HG02588 (cell line): ENCODE data around the gene TP63.
A peak's percentile ranks its signal among the peaks of the same experiment; 100 is the strongest.

Experiments
- ATAC-seq: cut with Tn5 transposase; IDR thresholded peaks from one replicate; pipeline ENCODE4 v1.9.1; 2021; ENCODE audit warnings: mild to moderate bottlenecking, moderate library complexity; ENCODE audit not compliant: unreplicated experiment

Gene TP63

DNA sequence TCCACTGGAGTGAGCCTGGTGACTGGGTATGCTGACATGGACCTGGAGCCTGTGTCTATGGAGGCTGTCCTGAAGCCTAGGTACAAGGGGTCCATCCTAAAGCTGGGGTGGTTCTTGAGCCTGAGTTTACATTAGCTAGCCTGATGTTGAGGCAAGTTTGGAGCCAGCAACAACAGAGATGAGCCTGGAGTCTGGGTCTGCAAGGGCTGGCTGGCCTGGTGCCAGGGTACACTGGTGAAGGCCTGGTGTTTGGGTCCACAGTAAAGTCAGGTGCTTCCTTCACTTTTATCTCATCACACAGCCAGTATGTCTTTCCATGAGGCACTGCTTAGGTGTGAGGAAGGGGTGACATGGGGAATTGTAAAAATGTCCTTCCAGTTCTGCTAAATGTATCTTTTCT is 49.5 kb downstream of the TP63 start:
- no peak for ATAC-seq

DNA sequence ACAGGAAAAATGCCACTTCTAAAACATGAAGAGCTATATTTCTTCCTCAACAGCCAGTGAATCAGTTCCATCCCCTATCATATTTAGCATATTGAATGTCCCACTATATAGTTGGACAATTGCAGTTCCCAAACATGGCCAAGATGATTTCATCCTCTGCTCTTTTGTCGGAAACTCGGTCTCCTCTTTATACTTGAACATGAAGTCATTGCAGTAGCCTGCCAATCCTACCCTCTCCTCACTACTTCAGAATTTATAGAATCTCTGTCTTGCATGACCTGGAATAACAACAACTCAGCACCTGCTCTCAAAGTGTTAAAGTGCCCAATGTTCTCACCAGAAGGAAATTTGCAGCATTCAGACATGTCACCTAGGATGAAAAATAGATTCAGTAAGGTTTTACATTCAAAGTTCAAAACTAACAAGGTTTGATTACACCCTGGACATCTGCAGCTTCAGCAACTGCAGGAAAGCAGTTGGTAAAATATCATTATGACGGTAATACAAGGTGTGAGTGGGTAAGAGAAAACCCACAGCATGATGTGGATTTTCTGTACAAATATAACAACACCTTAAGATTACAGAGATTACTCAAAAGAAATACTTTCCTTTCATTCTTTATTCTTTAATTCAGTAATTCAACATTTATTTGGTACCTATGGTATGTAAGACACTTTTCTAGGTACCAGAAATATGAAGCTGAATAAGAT is 52.5 kb downstream of the TP63 start:
- no peak for ATAC-seq

DNA sequence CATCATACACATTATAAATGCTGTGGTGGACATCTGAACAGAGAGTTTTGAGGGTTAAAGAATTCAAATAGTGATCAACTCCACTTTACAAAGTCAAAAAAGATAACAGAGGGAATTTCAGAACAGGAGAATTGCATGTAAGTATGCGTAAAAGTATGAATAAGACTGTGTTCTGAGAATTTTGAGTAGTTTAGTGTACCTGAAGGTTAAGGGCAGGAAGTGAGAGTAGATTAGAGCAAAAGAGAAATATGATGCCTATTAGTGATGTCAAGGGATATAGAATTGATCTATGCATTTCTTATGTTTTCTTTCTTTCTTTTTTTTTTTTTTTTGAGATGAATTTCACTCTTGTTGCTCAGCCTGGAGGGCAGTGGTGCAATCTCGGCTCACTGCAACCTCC is 53.1 kb downstream of the TP63 start:
- no peak for ATAC-seq

DNA sequence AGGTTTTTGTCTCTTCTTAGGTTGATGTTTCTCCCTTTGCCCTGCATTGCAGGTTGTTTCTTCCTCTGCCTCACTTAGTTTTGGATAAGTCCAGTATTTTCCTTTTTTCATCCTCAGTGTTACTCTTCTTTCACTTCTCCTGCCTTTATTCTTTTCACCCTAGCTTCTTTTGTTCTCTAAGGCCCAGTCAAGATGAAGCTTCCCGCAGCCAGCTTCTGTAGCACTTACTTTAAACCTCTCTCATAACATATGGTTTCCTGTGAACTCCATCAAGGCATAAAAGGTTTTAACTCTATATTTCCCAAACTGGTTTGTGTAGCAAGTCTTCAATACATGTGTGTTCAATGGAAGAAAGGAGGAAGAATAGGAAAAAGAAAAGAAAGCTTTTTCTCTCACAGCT is 54.1 kb downstream of the TP63 start:
- ATAC-seq: no peak

DNA sequence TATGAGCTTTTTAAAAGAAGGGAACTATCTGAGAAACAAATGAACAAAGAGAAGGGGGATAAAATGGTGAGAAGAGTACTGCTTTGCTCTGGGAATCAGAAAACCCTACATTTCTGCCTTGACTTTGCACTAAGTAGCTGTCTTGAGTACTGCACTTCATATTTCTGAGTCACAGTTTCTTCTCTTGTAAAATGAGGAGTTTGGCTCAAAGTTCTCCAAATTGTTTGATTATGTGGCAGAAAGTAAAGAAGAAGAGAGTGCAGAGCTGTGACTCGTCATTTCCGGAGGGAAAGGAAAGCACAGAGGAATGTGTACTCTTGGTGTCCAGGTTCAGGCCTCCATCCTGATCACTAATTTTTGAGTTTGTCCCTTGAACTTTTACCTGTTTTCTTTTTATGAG is 54.7 kb downstream of the TP63 start:
- no peak for ATAC-seq

DNA sequence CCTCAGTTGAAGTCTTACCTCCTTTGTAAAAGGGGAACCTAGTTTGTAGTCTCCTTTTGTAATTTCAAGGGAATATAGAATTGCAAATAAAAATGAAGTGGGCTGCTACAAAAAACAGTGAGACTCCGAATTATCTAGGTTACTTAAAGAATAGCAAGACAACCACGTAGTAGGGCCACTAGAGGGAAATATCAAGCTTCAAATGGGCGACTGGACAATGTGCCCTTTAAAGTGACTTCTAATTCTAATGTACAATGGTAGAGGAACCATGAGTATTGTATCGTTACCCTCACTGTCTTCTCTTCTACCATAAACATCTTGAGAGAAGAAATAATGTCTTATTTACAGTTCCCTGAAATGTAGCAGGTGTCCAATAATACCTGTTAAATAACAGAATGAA is 56.3 kb downstream of the TP63 start:
- ATAC-seq: no peak

DNA sequence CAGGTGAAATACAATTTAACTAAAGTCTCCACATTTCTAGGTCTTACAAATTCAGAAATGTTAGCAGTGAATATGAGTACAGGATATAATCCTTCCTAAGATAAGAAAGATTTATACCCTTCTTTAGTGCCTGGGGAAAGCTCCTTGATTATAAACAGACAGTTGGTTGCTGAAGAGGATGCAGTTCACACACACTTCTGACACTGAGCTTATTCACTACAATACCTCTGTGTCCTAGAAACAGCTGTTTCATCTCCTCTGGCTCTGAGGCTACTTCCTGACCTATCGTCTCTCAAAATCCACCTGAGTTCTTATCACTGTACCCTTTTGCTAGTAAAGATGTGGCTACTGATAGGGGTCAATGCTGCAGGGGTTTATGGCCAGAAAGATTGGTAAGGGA is 57.1 kb downstream of the TP63 start:
- no peak for ATAC-seq

DNA sequence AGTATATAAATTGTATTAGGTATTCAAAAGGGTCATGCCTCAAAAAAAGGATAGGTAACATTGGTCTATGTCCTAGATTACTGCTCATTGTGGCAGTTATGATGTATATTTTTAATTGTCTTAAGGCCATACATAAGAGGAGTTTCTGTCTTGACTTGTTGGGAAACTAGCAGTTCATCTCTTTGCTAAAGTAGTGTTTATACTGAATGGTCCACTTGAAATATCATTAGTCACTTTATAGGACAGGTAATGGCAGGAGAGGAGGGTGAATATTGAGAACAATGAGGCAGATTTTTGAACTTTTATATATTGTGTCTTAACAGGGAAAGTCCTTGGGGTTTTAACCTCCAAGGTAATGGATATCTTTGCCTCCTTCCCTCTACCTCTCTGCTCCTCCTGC is 58.4 kb downstream of the TP63 start:
- no peak for ATAC-seq

DNA sequence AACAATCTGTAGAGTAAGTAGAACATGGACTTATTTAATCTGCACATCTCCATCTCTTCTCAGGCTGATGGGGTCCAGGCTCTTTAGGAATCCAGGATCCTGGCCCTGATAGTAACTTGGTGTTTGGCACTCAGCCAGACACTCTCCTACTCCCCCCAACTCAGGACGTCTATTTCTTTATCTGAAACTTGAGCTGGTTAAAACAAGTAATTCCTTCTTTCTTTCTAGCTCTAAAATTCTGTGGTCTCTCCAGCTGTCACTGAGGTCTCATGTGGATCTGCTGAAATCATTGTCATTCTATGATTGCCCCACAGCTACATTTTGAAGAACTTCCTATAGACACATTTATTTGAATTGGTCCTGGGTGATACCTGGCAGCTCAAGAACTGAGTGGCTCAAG is 59.0 kb downstream of the TP63 start:
- no peak for ATAC-seq

DNA sequence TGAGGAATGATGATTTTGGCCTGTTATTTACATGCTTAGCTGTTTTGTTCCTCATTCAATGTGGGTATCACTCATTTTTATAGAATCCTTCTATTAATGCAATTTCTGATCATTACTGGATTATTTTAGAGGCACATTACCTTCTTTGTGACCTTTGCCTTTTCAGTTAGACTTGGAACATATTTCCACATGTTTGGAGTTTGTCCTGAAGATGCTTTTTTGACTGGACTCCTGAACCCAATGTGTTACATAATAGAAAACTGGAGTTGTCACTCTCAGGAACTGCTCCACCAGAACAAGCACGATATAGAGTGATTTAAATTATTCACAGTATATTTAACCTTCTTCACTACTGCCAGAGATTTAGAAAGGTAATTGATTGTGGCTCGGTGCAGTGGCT is 59.5 kb downstream of the TP63 start:
- no peak for ATAC-seq

DNA sequence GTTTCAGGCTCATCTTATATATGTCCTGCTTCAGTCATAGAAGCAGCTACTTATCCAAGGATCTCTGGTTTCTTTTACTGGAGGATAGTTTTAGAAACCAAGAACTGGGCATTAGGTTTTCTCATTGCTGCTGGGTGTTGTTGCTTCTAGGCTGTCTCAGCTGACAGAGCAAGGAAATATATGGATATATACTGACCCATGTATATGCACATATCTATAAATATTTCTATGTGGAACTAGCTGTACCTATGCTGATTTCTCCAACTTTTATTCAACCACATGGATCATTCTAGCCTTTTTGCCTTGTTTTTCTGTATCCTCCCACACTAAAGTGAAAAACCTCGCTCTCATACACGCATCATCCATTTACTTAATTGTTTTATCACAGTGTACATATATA is 64.2 kb downstream of the TP63 start:
- no peak for ATAC-seq

DNA sequence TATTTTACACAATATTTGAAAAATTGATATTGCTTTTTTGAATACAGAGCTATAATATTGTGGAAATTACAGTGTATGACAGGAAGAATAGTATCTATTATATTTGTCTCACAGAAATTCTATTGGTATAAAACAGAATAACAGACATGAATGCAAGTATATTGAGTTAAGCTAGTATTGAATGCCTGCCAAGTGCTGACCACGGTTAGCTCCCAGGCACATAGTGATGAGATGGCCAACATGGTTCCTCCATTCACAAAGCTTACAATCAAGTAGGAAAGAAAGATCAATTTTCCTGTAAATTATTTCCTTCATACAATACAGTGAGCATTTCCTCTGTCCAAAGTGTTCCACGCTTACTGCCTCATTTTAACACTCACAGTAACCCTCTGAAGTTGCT is 67.6 kb downstream of the TP63 start:
- no peak for ATAC-seq

DNA sequence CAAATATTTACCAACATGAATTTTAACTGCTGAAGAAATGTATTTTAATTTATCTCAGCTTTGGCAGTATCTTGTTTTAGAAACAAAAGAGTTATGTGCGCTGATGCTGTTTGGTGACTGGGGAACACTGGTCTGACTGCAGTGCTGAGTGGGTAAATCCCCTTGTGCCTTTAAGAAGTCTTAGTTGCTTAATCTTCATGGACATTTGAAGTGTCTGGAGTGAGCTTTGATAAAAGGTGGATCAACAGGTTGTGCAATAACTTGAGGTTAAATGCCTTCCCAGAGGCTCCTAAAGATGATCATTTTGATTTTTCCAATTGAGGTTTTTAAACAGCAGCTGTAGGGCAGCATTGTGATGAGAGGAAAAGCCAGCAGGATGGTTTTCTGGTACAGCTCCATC is 68.7 kb downstream of the TP63 start:
- ATAC-seq: no peak

DNA sequence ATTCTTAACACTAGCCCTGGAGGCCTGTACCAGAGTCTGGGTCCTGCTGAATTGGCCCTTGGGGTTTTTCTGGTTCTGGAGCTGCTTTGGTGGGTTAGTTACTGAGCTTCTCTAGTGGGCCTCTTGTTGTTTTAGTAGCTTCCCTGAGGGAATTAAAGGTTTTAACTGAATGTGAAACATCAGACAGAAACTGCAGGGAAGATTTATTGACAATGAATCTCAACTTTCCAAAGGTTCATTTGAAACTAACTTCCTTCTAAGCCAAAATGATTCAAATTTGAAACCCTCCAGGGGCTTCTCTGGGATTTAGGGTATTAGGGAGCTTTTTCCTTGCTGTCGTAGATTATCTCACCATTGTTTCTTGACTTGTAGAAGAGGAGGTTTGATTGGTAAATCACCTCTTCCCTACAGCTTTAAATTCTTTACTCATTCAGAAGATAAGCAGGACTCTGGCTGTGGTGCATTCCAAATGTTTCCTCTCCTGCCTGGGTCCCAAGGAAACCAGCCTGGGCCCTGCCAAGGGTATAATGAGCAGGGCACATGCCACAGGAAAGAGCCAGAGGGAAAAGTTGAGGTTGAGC is 71.0 kb downstream of the TP63 start:
- no peak for ATAC-seq

DNA sequence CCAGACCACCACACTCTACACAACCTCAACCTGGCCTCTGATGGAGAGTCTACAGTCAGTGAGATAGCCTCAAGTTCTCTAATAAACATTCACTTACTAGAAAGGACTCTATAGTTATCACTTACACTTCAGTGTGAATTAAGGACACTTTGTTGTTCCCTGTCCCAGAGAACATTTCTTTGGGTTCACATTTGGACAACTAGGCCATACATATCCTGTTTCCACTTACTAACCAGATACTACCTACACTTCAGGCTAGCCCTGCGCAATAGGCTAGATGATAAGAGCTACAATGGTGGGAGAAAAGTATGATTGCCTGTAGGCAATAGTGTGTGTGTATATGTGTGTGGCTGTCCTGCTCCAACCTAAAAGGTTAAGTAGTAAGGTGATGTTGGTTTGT is 72.7 kb downstream of the TP63 start:
- no peak for ATAC-seq

DNA sequence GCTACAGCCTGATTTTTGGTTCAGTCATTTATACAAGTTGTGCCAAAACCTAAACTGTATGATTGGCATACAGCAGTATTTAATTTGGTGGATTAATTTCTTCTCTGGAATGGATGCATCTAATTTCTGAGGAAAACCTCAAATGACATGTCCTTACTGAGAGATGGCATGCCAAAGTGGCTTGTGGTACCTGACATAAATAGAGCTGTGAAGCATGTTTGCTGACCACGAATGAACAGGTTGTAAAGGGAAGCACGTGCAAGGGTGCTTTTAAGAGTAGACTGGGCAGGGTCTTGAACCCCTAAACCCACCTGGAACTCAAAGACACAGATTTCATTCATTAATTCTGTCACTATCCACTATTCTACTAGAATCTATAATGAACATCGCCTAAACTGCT is 77.2 kb downstream of the TP63 start:
- ATAC-seq: no peak

DNA sequence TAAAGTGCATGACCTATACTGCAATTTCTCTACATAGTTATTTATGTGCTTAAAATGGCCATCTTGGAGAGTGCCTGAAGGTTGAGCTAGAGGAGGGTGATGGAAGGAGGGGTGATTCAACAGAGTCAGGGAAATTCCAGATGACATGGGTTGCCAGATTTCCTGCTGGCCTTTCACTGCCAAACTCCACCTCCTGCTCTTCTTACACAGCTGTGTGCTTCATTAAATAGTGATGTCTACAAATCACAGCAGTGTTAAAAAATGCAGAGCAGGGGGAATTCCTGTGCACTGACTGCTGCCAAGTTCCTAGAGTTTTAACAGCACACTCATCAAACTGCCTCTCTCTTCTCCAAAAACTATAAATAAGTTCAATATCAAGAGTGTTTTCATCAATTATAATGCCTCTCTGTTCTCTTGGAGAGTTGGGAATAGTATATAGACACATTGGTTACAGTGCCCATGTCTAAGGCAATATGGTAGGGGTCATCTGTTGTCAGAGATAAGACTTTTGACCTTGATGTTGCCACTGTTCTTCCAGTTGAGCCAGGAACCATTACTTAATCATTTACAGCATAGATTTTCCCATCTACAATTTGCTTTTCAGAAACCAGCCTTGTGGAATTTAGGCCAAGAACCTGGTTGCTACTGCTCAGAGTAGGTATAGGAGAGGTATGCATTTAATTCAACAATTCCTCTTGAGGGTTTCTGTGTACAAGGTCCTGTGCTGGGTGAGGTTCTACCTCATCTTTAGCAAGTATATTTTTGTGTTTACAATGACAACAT is 79.6 kb downstream of the TP63 start:
- peak; percentile 45 for ATAC-seq

DNA sequence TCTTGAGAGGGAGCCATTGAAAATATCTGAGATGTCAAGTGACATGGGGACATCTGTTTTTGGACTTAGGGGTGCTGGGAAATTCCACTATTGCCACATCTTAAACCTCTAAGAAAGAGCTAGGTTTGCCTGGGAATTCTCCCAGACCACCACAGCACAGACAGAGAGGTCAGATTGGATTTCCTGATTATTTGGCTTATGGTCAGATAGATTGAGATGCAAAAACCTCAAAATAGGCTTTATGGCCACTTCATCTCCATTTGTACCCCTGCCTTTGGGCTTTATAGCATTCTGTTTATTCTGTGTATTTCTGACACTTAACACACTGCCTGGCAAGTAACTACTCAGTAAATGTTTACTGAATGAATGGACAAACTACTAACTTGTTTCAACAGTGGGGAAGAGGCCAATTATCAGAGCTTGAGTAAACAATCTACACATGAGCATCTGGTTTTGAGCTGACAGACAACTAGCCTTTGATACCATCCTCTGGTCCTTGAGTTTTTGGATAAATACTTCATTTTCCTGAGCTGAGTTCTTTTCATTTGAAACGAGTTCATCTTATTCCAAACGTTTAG is 81.8 kb downstream of the TP63 start:
- ATAC-seq: no peak

DNA sequence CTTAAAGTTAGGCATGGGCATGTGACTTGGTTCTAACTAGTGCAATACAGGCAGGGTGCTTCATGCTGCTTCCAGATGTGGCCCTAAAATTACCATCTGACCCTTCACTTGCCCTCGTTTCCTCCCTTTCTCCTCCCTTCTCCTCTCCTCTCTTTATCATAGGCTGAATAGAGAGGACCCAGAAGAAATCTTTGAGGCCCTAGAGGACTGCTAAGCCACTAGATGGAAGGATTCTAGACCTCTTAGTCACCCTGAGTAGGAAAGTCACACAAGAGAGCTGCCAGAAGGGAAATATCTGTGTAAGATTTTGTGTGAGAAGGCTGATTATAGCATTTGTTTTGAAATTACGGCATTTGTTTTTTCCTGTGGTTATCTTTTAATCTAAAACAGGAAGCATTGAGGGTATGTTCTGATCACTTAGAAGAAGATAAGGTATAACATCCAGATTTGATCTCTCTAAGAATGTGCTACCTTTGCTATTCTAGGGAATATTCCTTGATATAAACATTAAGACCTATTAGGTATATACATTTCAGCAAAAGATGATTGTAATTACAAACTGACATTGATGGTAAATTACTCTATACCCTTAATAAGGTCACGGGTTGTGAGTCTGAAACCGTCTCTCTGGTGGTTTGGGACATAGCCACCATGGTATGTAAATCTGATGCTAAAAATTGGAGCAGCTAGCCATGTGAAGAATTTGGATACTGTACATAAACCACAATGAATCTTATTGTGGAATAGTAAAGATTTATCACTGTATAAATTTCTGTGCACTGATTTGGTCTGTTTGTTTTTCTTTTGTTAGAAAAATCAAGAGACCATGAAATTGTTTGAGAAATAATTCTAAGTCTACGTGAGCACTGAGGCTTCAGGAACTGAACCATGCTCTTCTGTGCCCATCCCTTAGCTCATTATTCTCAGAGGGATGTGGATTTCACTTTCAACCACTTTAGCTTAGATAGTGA is 84.1 kb downstream of the TP63 start:
- no peak for ATAC-seq

DNA sequence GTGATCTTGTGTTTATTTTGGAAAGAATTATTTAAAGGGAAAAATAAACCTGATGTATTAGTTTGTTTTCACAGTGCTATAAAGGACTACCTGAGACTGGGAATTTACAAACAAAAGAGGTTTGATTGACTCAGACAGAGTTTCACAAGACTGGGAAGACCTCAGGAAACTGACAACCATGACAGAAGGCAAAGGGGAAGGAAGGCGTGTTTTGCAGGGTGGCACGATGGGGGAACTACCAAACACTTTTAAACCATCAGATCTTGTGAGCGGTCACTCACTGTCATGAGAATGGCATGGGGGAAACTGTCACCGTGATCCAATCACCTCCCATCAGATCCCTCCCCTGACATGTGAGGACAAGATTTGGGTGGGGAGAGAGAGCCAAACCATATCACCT is 87.0 kb downstream of the TP63 start:
- ATAC-seq: no peak
